Brain microvascular endothelial cell (primary cell): ENCODE data around the gene TMEM41B.
A peak's percentile ranks its signal among the peaks of the same experiment; 100 is the strongest.
"Not testable (repeated sequence)": the region's sequence is repeated elsewhere in the genome, so short reads cannot be mapped to it uniquely, and the experiment has no call there.

ENCODE experiments used
- DNase-seq: peaks from one replicate; pipeline ENCODE4 v3.0.0-alpha.2; 2020
- H3K27ac ChIP-seq: fragments of 250-450 bp; sonication (Bioruptor Pico); 2 replicates; pipeline ENCODE4 v1.5.1; 2020; ENCODE audit warnings: mild to moderate bottlenecking, moderate library complexity
- H3K27me3 ChIP-seq: fragments of 250-450 bp; sonication (Bioruptor Pico); replicated peaks from 2 replicates; pipeline ENCODE4 v1.5.1; 2020; ENCODE audit warnings: mild to moderate bottlenecking
- H3K36me3 ChIP-seq: fragments of 250-450 bp; sonication (Bioruptor Pico); replicated peaks from 2 replicates; pipeline ENCODE4 v1.5.1; 2020; ENCODE audit warnings: mild to moderate bottlenecking
- H3K4me3 ChIP-seq: 2 replicates; pipeline ENCODE4 v1.5.1; 2011; ENCODE audit warnings: low read depth, mild to moderate bottlenecking, control low read depth, low read length, moderate library complexity
- CTCF ChIP-seq: IDR thresholded peaks from 2 replicates; pipeline ENCODE4 v1.5.1; 2011; ENCODE audit warnings: low read depth, mild to moderate bottlenecking, moderate library complexity, low read length, control low read depth, inconsistent platforms; ENCODE audit errors: missing control alignments
- in situ Hi-C: cut with HindIII; loops from 2 replicates; pipeline ENCODE4 v1.10.0; 2017; ENCODE audit warnings: low sequenced_read_pairs, low pct_ligation_motif_present

Gene TMEM41B

DNA sequence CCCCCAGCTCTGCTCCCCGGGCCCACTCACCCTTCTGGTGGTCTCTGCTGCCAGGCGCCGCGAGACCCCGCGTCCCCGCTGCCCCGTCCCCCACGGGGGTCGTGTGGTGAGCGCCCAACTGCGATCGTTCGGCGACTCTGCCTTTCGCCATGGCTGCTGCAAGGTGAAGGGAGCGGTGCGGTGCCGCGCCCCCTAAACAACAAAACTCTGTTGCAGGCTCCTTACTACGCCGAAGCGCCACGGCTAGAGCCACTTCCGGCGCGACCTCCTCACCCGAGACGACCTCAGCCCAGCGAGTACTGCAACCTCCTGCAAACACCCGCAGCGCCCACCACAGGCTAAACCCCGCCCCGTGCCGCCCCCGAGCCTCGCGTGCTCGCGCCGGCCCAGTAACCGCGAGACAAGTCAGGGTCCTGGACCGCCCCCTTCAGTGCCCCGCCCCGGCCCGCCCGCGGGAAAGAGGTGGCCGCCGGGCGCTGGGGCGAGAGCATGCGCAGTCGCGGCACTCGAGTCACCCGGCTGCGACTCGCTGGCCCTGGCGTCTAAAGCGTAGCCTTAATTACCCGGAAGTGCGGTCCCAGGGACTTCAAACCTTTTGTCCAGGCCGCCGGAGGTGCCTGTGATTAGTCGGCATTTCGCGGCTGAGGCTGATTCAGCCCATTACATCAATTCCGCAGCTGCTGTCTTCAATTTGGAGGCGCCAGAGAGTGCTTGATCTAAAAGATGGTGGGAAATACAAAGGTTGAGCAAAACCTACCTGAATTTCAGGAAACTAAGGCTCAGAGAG, at the start of gene TMEM41B:
TSS of gene TMEM41B (minus strand) at position 303 of the 787 bp plus-strand sequence. CDS start at position 151, 152 bp downstream.
- in situ Hi-C loops, result loop anchor here (25.0 kb wide), 1 partner anchor 98 kb away; no protein-coding TSS in a partner anchor
- DNase-seq, result peak; percentile 97
- H3K36me3 ChIP-seq, result no peaks in the 10 kb centered on the region
- TF ChIP-seq CTCF, result peak; percentile 8
- H3K27me3 ChIP-seq, result no peaks in the 10 kb centered on the region
- H3K4me3 ChIP-seq, result peak within 1 kb of the TSS; percentile 98
- H3K27ac ChIP-seq, result peak within 1 kb of the TSS; percentile 83

- peak overlapping the region; percentile 94 for H3K27ac ChIP-seq
- no peaks in the 10 kb centered on the region for H3K27me3 ChIP-seq
- in situ Hi-C loops, result no loop called here
- no peak overlapping the region for H3K4me3 ChIP-seq
- H3K36me3 ChIP-seq, result no peaks in the 10 kb centered on the region
- no peak for TF ChIP-seq CTCF
- no peak for DNase-seq
Measured at GRCh38 chr11:9362393-9362863, 48.0 kb upstream of the TMEM41B start.

DNA sequence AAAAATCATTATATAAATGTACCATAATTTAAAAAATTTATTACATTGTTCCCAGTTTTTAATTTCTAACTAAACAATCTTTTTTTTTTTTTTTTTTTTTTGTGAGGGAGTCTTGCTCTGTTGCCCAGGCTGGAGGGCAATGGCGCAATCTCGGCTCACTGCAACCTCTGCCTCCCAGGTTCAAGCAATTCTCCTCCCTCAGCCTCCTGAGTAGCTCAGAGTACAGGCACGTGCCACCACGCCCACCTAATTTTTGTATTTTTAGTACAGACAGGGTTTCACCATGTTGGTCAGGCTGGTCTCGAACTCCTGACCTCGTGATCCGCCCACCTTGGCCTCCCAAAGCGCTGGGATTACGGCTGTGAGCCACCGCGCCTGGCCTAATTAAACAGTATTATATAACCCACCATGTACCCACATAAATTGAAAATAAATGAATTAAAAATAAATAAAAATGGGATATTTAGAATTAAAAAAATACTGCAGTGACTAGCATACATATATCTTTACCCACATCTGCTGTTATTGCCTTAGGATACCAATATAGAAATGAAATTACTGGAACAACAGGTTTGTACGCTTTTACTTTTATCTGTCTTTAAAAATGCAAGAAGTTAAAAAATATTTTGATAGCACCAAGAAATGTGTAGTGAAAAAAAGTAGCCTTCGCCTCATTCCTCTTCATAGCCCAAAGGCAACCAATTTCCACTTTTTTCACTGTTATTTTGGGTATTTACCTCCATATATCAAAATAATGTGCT, 46.6 kb upstream of the TMEM41B start:
- H3K27me3 ChIP-seq, DNase-seq, H3K27ac ChIP-seq, H3K4me3 ChIP-seq, H3K36me3 ChIP-seq, in situ Hi-C loops: not testable (repeated sequence)

DNA sequence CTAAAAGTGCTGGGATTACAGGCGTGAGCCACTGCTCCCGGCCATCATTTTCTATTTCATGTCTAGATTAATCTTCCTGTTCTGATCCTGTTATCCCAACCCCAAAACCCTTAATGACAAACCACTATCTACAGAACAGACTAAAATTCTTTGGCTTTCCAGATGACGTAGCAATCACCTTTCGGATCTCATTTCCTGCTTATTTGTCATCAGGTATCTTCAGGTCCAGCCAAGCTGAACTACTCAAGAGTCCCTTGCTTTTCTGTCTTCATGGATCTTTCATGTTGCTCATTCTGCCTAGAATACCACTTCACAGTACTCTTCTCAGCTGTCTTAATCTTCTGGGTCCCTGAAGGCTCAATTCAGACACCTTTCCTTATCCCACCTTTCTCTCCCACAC, 42.6 kb upstream of the TMEM41B start:
- Histone ChIP-seq H3K36me3 (no peaks in the 10 kb centered on the region), H3K27me3 (no peaks in the 10 kb centered on the region), H3K4me3 (no peak overlapping the region), H3K27ac (no peak overlapping the region)
- in situ Hi-C loops, result no loop called here
- TF ChIP-seq CTCF, result no peak
- no peak for DNase-seq

GRCh38 chr11:9351321-9351881, 37.0 kb upstream of the TMEM41B start:
- Histone ChIP-seq H3K27me3 (no peaks in the 10 kb centered on the region), H3K27ac (no peak overlapping the region), H3K4me3 (no peak overlapping the region), H3K36me3 (no peaks in the 10 kb centered on the region)
- TF ChIP-seq CTCF, result no peak
- DNase-seq, result no peak
- in situ Hi-C loops, result no loop called here

GRCh38 chr11:9347779-9348178, 33.4 kb upstream of the TMEM41B start:
- H3K27me3 ChIP-seq, H3K36me3 ChIP-seq, DNase-seq, in situ Hi-C loops, H3K27ac ChIP-seq, H3K4me3 ChIP-seq: not testable (repeated sequence)
